ENCODE measurements around the gene PLCD1.
"Not testable (repeated sequence)": the region's sequence is repeated elsewhere in the genome, so short reads cannot be mapped to it uniquely, and the experiment has no call there.

Gene PLCD1

GRCh38 chr3:38029400-38030125, at the start of gene PLCD1:
TSS of gene PLCD1 (minus strand) at chr3:38029642. CDS start at chr3:38029539, 103 bp downstream.
- TF ChIP-seq CTCF (IDR thresholded peaks at IDR 0.05; ENCODE audit: extremely low read depth, missing control alignments) = no peak
- peak; percentile 56 for DNase-seq (ENCODE audit: low spot score)

DNA sequence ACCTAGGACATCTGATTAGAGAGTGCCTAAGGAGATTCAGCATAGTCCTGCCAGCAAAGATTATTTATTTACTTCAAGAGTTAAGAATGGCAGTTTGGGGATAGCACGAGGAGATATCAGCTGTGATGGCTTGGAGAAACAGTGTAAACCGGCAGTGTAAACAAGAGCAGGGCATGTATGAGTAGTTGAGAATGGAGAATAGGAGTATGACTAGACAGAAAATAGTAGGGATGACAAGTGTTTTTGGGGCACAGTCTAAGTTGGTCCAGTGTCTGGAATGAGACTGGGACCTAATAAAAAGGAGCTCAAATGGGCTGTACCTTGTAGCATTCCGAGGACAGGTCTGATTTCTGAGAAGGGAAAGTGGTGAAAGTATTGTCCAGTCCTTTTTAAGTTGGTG, 47.6 kb upstream of the PLCD1 start:
- not testable (repeated sequence) for DNase-seq (ENCODE audit: low spot score)

- DNase-seq (ENCODE audit: low spot score) = no peak
- TF ChIP-seq CTCF (IDR thresholded peaks at IDR 0.05; ENCODE audit: extremely low read depth, missing control alignments) = no peak
Observed at GRCh38 chr3:38070013-38070412, 40.6 kb upstream of the PLCD1 start.

GRCh38 chr3:38067508-38068233, 38.2 kb upstream of the PLCD1 start:
- DNase-seq (ENCODE audit: low spot score) = no peak
- TF ChIP-seq CTCF (IDR thresholded peaks at IDR 0.05; ENCODE audit: extremely low read depth, missing control alignments) = no peak

- DNase-seq (ENCODE audit: low spot score) = not testable (repeated sequence)
Observed at GRCh38 chr3:38064453-38064852, 35.0 kb upstream of the PLCD1 start.

- DNase-seq (ENCODE audit: low spot score) = no peak
- TF ChIP-seq CTCF (IDR thresholded peaks at IDR 0.05; ENCODE audit: extremely low read depth, missing control alignments) = no peak
Observed at GRCh38 chr3:38062809-38063208, 33.4 kb upstream of the PLCD1 start.

DNA sequence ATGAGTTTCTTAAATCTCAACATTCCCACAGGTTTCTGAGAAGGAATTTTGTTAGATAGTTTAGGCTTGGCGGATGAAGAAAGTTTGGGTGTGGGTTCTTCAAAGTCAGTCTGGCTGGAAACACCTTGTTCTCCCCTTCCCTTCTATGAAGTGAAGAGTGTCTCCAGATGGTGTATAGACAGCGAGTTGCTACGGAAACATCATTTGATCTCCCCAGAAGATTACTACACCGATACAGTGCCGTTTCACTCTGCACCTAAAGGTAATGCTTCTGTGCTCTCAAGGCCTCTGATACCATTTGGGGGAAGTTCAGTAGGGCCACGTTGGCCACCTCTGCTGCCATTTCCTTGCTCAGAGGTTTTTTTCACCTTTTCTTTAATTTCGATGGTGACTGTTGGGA, 30.1 kb upstream of the PLCD1 start:
- TF ChIP-seq CTCF (IDR thresholded peaks at IDR 0.05; ENCODE audit: extremely low read depth, missing control alignments) = no peak
- no peak for DNase-seq (ENCODE audit: low spot score)

- DNase-seq (ENCODE audit: low spot score) = no peak
- no peak for TF ChIP-seq CTCF (IDR thresholded peaks at IDR 0.05; ENCODE audit: extremely low read depth, missing control alignments)
Observed at GRCh38 chr3:38059148-38059547, 29.7 kb upstream of the PLCD1 start.
